K562 (cell line): ENCODE results near the gene HCST. TPM values are rescaled to one million over a fixed set of nuclear protein-coding genes. Genes with fewer than 3 reads are reported as not detected.

ENCODE experiments used
- CCAR2 ChIP-seq: fragments of 200-400 bp; formaldehyde crosslinking; IDR thresholded peaks from 2 replicates; pipeline ENCODE4 v1.6.1; 2017; ENCODE audit warnings: mild to moderate bottlenecking, low read depth, low read length
- CLOCK ChIP-seq: fragments of 250-450 bp; sonication (Bioruptor Pico); IDR thresholded peaks from 2 replicates; pipeline ENCODE4 v1.4.0; 2020; ENCODE audit warnings: mild to moderate bottlenecking, moderate library complexity, borderline replicate concordance
- E2F4 ChIP-seq: sonication (generic); formaldehyde crosslinking; IDR thresholded peaks from 2 replicates; pipeline ENCODE4 v1.8.0; 2022; ENCODE audit warnings: mild to moderate bottlenecking, low read depth, missing genetic modification reagents
- E4F1 ChIP-seq: fragments of 250-450 bp; sonication (Bioruptor Pico); IDR thresholded peaks from 2 replicates; pipeline ENCODE4 v1.5.0; 2021; ENCODE audit warnings: mild to moderate bottlenecking, borderline replicate concordance
- ESRRB ChIP-seq: fragments of 250-450 bp; sonication (Bioruptor Pico); IDR thresholded peaks from 2 replicates; pipeline ENCODE4 v1.5.0; 2020; ENCODE audit warnings: mild to moderate bottlenecking, moderate library complexity, borderline replicate concordance
- HDAC1 ChIP-seq, 2 experiments: fragments of 450-650 bp; IDR thresholded peaks; 2 replicates each; pipeline ENCODE4 v1.6.1; 2016 to 2017; ENCODE audit warnings: inconsistent platforms in 1 of 2, mild to moderate bottlenecking in 1 of 2, moderate library complexity in 1 of 2
- MCM3 ChIP-seq: fragments of 450-650 bp; IDR thresholded peaks from 2 replicates; pipeline ENCODE4 v1.6.1; 2016
- NEUROD1 ChIP-seq: fragments of 150-350 bp; IDR thresholded peaks from 2 replicates; pipeline ENCODE4 v1.6.1; 2014; ENCODE audit warnings: borderline replicate concordance, low read length, low read depth; ENCODE audit not compliant: partially characterized antibody
- NFIC ChIP-seq: fragments of 450-650 bp; IDR thresholded peaks from 2 replicates; pipeline ENCODE4 v1.6.1; 2017; ENCODE audit warnings: mild to moderate bottlenecking, inconsistent platforms
- RREB1 ChIP-seq: fragments of 250-450 bp; sonication (Bioruptor Pico); IDR thresholded peaks from 2 replicates; pipeline ENCODE4 v1.4.0; 2020
- YY1 ChIP-seq, 3 experiments: IDR thresholded peaks; 2 replicates each; pipeline ENCODE4 v1.6.1; 2011; ENCODE audit warnings: low read length in 2 of 3, mild to moderate bottlenecking in 2 of 3, moderate library complexity in 2 of 3, borderline replicate concordance in 1 of 3, control low read depth in 1 of 3, low read depth in 1 of 3; ENCODE audit not compliant: insufficient read depth in 3 of 3, insufficient replicate concordance in 2 of 3, control insufficient read depth in 1 of 3, insufficient read length in 1 of 3; ENCODE audit errors: extremely low read depth in 1 of 3
- ZNF57 ChIP-seq: fragments of 450-650 bp; formaldehyde crosslinking; IDR thresholded peaks from 2 replicates; pipeline ENCODE4 v1.4.0; 2020; ENCODE audit warnings: mild to moderate bottlenecking, moderate library complexity
- polyA plus RNA-seq, 8 experiments: library from polyadenylated mRNA; depleted of rRNA in 4 of 8; stranded (reverse) in 5 of 8; unstranded in 3 of 8; fragments of >200 nt; fragmentation: Nextera tagmentation in 2 of 8; fragmentation: Illumina TruSeq in 1 of 8; extraction: Ambion mirVana in 2 of 8; extraction: Trizol in 1 of 8; gene quantifications; 2 replicates each; pipeline versions ENCODE4 v1.2.1 to v1.2.3, GENCODE V29; 2011 to 2014; ENCODE audit warnings: inconsistent platforms in 1 of 8, missing spikeins in 1 of 8
- total RNA-seq, 7 experiments: library from RNA; depleted of rRNA in 6 of 7; stranded (reverse); fragments of >200 nt in 6 of 7; fragmentation: Illumina TruSeq in 2 of 7; extraction: Trizol in 2 of 7; gene quantifications; 2 replicates each; pipeline versions ENCODE4 v1.2.1 to v1.2.3, GENCODE V29; 2011 to 2021; ENCODE audit warnings: low replicate concordance in 1 of 7

The HCST gene
- total and polyA plus RNA-seq, 9 of the 15 experiments (the other 6 are each of a cell fraction or from before 2014, with no cell fraction given), result 0.29 to 1.9 (median 0.95) TPM; not detected in 2

GRCh38 chr19:35879770-35880317, 22.5 kb upstream of the HCST start (continued):
- no peak for TF ChIP-seq CLOCK
- TF ChIP-seq E2F4 (CRISPR knock-in tag), result peak; percentile 51; the same call in 1 of the 2 replicates
- no peak for TF ChIP-seq E4F1 (CRISPR knock-in tag)
- no peak for TF ChIP-seq ZNF57
- TF ChIP-seq CCAR2, result no peak
- TF ChIP-seq RREB1 (CRISPR knock-in tag), result 0 out of 2 replicates have a peak, but pooled peaks have one; percentile 53
- TF ChIP-seq ESRRB (CRISPR knock-in tag), result no peak
- no peak; the same call in 1 of the 2 replicates for TF ChIP-seq NFIC
- peak in 1 of 2 experiments; percentile 89; a peak in 2 of 4 replicates for TF ChIP-seq HDAC1 (IDR thresholded peaks at IDR 0.05)
- peak in 1 of 3 experiments; percentile 40 for TF ChIP-seq YY1 (IDR thresholded peaks at IDR 0.05; ENCODE audit: borderline replicate concordance in 1 of 3, control insufficient read depth in 1 of 3, extremely low read depth in 1 of 3, insufficient read depth in 3 of 3, insufficient read length in 1 of 3, insufficient replicate concordance in 2 of 3, low read depth in 1 of 3, low read length in 2 of 3)
- no peak for TF ChIP-seq MCM3
- peak; percentile 34 for TF ChIP-seq NEUROD1
